B cell (primary cell): ENCODE results near the gene HAP1. TPM values are rescaled to one million over a fixed set of nuclear protein-coding genes. Genes with fewer than 3 reads are reported as not detected.
A peak's percentile ranks its signal among the peaks of the same experiment; 100 is the strongest.

Source experiments
- ATAC-seq: fragments of 200-7000 bp; cut with Tn5 transposase; one replicate; pipeline ENCODE4 v1.10.0; 2021; ENCODE audit warnings: low read depth, mild to moderate bottlenecking, moderate number of reproducible peaks, moderate library complexity
- CTCF ChIA-PET: fragments of 350-600 bp; sonication (Branson Sonifier 250); formaldehyde crosslinking; loops from one replicate; lab custom pipeline; 2021; ENCODE audit warnings: antibody characterized with exemption, inconsistent platforms; lab: Charles Lee
- POLR2A ChIA-PET: fragments of 350-600 bp; sonication (Branson Sonifier 250); formaldehyde crosslinking; loops from one replicate; lab custom pipeline; 2021; ENCODE audit warnings: antibody characterized with exemption; lab: Charles Lee
- DNase-seq: peaks from one replicate; pipeline ENCODE4 v3.0.0; 2013
- H2AFZ ChIP-seq: 2 replicates; pipeline ENCODE4 v1.6.1; 2012; ENCODE audit warnings: mild to moderate bottlenecking, low read depth, low read length; ENCODE audit not compliant: insufficient read depth, poor library complexity, severe bottlenecking
- H3K27ac ChIP-seq, 2 donors: 1 replicate in 1 of 2; 2 replicates in 1 of 2; pipeline ENCODE4 v1.5.1; 2012 to 2013; ENCODE audit warnings: low read length in 2 of 2, mild to moderate bottlenecking in 2 of 2, moderate library complexity in 1 of 2
- H3K27me3 ChIP-seq, 4 experiments: fragments of 200-600 bp in 1 of 4; sonication (generic) in 1 of 4; replicated peaks in 1 of 4; 1 replicate in 2 of 4; 2 replicates in 2 of 4; pipeline versions ENCODE4 v1.6.1 to v1.7.0; 2013 to 2016; ENCODE audit warnings: low read length in 3 of 4, mild to moderate bottlenecking in 2 of 4, mixed read lengths in 1 of 4, moderate library complexity in 1 of 4; ENCODE audit not compliant: insufficient read depth in 4 of 4, control insufficient read depth in 3 of 4; ENCODE audit errors: control extremely low read depth in 1 of 4
- H3K36me3 ChIP-seq, 2 experiments: replicated peaks in 1 of 2; 1 replicate in 1 of 2; 2 replicates in 1 of 2; pipeline versions ENCODE4 v1.6.1 to v1.7.1; 2013; ENCODE audit warnings: low read length in 1 of 2; ENCODE audit not compliant: insufficient read depth in 2 of 2, control insufficient read depth in 1 of 2; ENCODE audit errors: control extremely low read depth in 1 of 2, extremely low read depth in 1 of 2
- H3K4me1 ChIP-seq, 2 donors: fragments of 200-600 bp in 1 of 2; sonication (generic) in 1 of 2; 1 replicate in 1 of 2; 2 replicates in 1 of 2; pipeline versions ENCODE4 v1.5.1 to v1.6.1; 2013 to 2017; ENCODE audit warnings: low read length in 2 of 2; ENCODE audit not compliant: control insufficient read depth in 2 of 2, insufficient read depth in 2 of 2
- H3K4me2 ChIP-seq: replicated peaks from 2 replicates; pipeline ENCODE3; 2012; ENCODE audit warnings: mild to moderate bottlenecking, low read depth, low read length; ENCODE audit not compliant: poor library complexity, severe bottlenecking
- H3K4me3 ChIP-seq, 5 experiments: fragments of 200-600 bp in 1 of 5; sonication (generic) in 1 of 5; 1 replicate in 3 of 5; 2 replicates in 2 of 5; pipeline versions ENCODE4 v1.5.1 to v1.7.0; 2011 to 2016; ENCODE audit warnings: low read length in 4 of 5, mild to moderate bottlenecking in 4 of 5, low read depth in 2 of 5, control low read depth in 1 of 5, moderate library complexity in 1 of 5; ENCODE audit not compliant: insufficient read depth in 1 of 5; ENCODE audit errors: control extremely low read depth in 1 of 5, extremely low read depth in 1 of 5
- H3K79me2 ChIP-seq: fragments of 200-600 bp; sonication (generic); one replicate; pipeline ENCODE4 v1.6.0; 2016; ENCODE audit warnings: low read length; ENCODE audit not compliant: control insufficient read depth, insufficient read depth
- H3K9ac ChIP-seq: fragments of 200-600 bp; sonication (generic); 2 replicates; pipeline ENCODE4 v1.6.1; 2017; ENCODE audit warnings: mild to moderate bottlenecking, low read length, moderate library complexity
- H3K9me3 ChIP-seq, 3 donors: one replicate each; pipeline versions ENCODE4 v1.6.1 to v1.7.1; 2013; ENCODE audit warnings: low read length in 2 of 3; ENCODE audit not compliant: control insufficient read depth in 2 of 3, insufficient read depth in 1 of 3; ENCODE audit errors: control extremely low read depth in 1 of 3
- H4K20me1 ChIP-seq: 2 replicates; pipeline ENCODE4 v1.6.0; 2012; ENCODE audit warnings: mild to moderate bottlenecking, low read length; ENCODE audit not compliant: insufficient read depth, control insufficient read depth, poor library complexity, severe bottlenecking
- H3K27ac Mint-ChIP-seq: one replicate; pipeline ENCODE4 v1.8.0; 2021; ENCODE audit warnings: mixed read lengths
- H3K27me3 Mint-ChIP-seq: one replicate; pipeline ENCODE4 v1.8.0; 2021; ENCODE audit warnings: mixed read lengths
- H3K4me1 Mint-ChIP-seq: one replicate; pipeline ENCODE4 v1.8.0; 2021; ENCODE audit warnings: mixed read lengths
- H3K4me3 Mint-ChIP-seq: one replicate; pipeline ENCODE4 v1.8.0; 2021; ENCODE audit warnings: mixed read lengths
- H3K9me3 Mint-ChIP-seq: one replicate; pipeline ENCODE4 v1.8.0; 2022; ENCODE audit warnings: mixed read lengths; ENCODE audit not compliant: insufficient read depth
- EZH2 ChIP-seq: IDR thresholded peaks from 2 replicates; pipeline ENCODE4 v1.6.1; 2012; ENCODE audit warnings: borderline replicate concordance, low read depth, mild to moderate bottlenecking, moderate library complexity, low read length; ENCODE audit not compliant: insufficient read depth, poor library complexity, severe bottlenecking
- WGBS: methylation state at CpG from one replicate; pipeline ENCODE4 v1.1.5; 2013; ENCODE audit warnings: missing lambda C conversion rate; ENCODE audit not compliant: insufficient coverage; 5-methylcytosine and 5-hydroxymethylcytosine counted together
- intact Hi-C: fragments of 100-400 bp; cut with micrococcal nuclease; formaldehyde crosslinking; loops from one replicate; pipeline ENCODE4 v1.10.0; 2022
- polyA plus RNA-seq: library from polyadenylated mRNA; depleted of rRNA; stranded (reverse); fragments of >200 nt; gene quantifications from 2 replicates; pipeline ENCODE4 v1.2.3, GENCODE V29; 2012
- total RNA-seq, 2 donors: library from RNA; stranded (reverse); fragments of 120-200 nt in 1 of 2; gene quantifications; 1 replicate in 1 of 2; 2 replicates in 1 of 2; pipeline versions ENCODE4 v1.2.3 to v1.2.4, GENCODE V29; 2013 to 2022
- TF ChIP-seq, protein P1 (sequence below): fragments of 200-600 bp; IDR thresholded peaks from one replicate; pipeline ENCODE4 v1.8.0; 2022; ENCODE audit warnings: antibody characterized with exemption, mild to moderate bottlenecking

HAP1 gene
- total and polyA plus RNA-seq, 2 donors (not counting 1 experiment from before 2014, with no cell fraction given), result 0.03 to 0.37 TPM

DNA sequence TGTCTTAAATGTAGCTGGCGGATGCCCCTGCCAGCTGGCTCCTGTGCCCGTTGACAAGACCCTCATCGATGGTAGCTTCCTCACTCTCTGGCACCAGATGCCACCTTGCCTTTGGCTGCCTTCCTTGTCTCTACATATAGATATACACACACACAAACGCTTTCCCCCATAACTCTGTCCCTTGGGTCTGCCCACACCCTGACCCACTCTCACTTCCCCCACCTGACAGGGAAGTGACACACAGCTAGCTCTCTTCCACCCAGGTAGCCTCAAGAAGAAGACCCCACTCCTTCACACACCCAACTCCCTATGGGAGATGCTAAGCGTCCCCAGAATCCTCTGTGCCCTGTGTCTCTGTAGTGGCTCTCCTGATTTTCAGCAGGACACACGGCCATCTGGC lies 26.4 kb upstream of the HAP1 start:
- WGBS, result 26% methylated on average over 6 of the region's 6 CpGs
- no peak overlapping the region for H3K9ac ChIP-seq
- intact Hi-C loops, result no loop called here
- peak; percentile 64 for DNase-seq
- peak; percentile 88 for ATAC-seq
- POLR2A ChIA-PET, result no interaction called here
- H3K4me1 ChIP-seq, result peaks cover 4 to 16% of the 10 kb centered on the region in 2 donors
- H3K9me3 Mint-ChIP-seq, result no peaks in the 10 kb centered on the region
- H3K27me3 Mint-ChIP-seq, result no peaks in the 10 kb centered on the region
- H3K79me2 ChIP-seq, result no peaks in the 10 kb centered on the region
- H3K4me3 ChIP-seq, result no peak overlapping the region
- H3K27me3 ChIP-seq, result no peaks in the 10 kb centered on the region
- H3K27ac Mint-ChIP-seq, result peak overlapping the region; percentile 82
- H3K4me3 Mint-ChIP-seq, result peak overlapping the region; percentile 18
- no peaks in the 10 kb centered on the region for H3K9me3 ChIP-seq
- no peaks in the 10 kb centered on the region for H4K20me1 ChIP-seq
- H3K36me3 ChIP-seq, result peaks cover 0 to 71% of the 10 kb centered on the region in 2 experiments
- H2AFZ ChIP-seq, result no peak overlapping the region
- no peak overlapping the region for H3K4me2 ChIP-seq
- peaks cover 18% of the 10 kb centered on the region for H3K4me1 Mint-ChIP-seq
- TF ChIP-seq EZH2, result no peak
- TF ChIP-seq, protein P1, sequence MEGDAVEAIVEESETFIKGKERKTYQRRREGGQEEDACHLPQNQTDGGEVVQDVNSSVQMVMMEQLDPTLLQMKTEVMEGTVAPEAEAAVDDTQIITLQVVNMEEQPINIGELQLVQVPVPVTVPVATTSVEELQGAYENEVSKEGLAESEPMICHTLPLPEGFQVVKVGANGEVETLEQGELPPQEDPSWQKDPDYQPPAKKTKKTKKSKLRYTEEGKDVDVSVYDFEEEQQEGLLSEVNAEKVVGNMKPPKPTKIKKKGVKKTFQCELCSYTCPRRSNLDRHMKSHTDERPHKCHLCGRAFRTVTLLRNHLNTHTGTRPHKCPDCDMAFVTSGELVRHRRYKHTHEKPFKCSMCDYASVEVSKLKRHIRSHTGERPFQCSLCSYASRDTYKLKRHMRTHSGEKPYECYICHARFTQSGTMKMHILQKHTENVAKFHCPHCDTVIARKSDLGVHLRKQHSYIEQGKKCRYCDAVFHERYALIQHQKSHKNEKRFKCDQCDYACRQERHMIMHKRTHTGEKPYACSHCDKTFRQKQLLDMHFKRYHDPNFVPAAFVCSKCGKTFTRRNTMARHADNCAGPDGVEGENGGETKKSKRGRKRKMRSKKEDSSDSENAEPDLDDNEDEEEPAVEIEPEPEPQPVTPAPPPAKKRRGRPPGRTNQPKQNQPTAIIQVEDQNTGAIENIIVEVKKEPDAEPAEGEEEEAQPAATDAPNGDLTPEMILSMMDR, result no peak
- CTCF ChIA-PET, result interaction anchor here (1.4 to 2.4 kb wide), 2 partner anchors 25 to 41 kb away, joined by 3 to 10 read pairs; partner anchors contain the start of gene JUP
- peak overlapping the region in 1 of 2 donors; percentile 47 for H3K27ac ChIP-seq

DNA sequence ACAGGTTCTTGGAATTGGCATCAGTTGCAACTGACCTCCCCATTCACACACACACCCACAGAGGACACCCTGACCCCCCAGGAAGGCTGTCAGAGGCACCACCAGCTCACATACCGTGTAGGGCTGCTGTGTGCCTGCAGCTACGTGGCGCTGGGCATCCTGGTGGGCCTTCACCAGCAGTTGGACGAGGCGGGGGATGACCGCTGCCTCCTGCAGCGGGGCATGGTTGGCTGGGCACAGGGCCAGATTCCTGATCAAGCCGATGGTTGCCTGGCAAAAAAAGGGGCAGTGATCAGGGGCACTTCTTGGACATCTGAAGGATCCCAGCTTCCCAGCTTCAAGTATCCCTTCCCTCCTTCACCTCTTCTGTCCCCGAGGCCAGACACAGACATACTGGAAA lies 24.2 kb upstream of the HAP1 start:
- Mint-ChIP-seq H3K27ac (no peak overlapping the region), H3K9me3 (no peaks in the 10 kb centered on the region), H3K4me1 (peaks cover 18% of the 10 kb centered on the region), H3K4me3 (no peak overlapping the region), H3K27me3 (no peaks in the 10 kb centered on the region)
- ATAC-seq, result no peak
- WGBS, result 94% methylated on average over 7 of the region's 9 CpGs
- Histone ChIP-seq H3K27ac (no peak overlapping the region), H3K9ac (no peak overlapping the region), H3K36me3 (peaks cover 0 to 69% of the 10 kb centered on the region in 2 experiments), H3K4me2 (no peak overlapping the region), H3K27me3 (no peaks in the 10 kb centered on the region), H3K4me1 (peaks cover 4 to 16% of the 10 kb centered on the region in 2 donors), H2AFZ (no peak overlapping the region), H3K4me3 (no peak overlapping the region), H4K20me1 (no peaks in the 10 kb centered on the region), H3K79me2 (no peaks in the 10 kb centered on the region), H3K9me3 (no peaks in the 10 kb centered on the region)
- ChIA-PET POLR2A (no interaction called here), CTCF (interaction anchor here (0.7 to 1.5 kb wide), 3 partner anchors 28 to 133 kb away, joined by 3 to 5 read pairs (median 4); partner anchors contain the start of gene JUP)
- intact Hi-C loops, result no loop called here
- DNase-seq, result no peak
- TF ChIP-seq, protein P1, result no peak
- TF ChIP-seq EZH2, result no peak
